K562 (cell line): ENCODE results near the gene ADAMTSL3.

Source experiments
- GATA2 ChIP-seq: sonication (generic); formaldehyde crosslinking; IDR thresholded peaks from 2 replicates; pipeline ENCODE4 v1.4.0; 2020; ENCODE audit warnings: mild to moderate bottlenecking, missing genetic modification reagents
- NCOA1 ChIP-seq: fragments of 450-650 bp; IDR thresholded peaks from 2 replicates; pipeline ENCODE4 v1.6.1; 2016; ENCODE audit warnings: low read depth
- POLR2A ChIP-seq: fragments of 450-650 bp; conservative IDR thresholded peaks from 2 replicates; pipeline ENCODE4 v1.6.1; 2016
- RFX5 ChIP-seq: IDR thresholded peaks from 2 replicates; pipeline ENCODE4 v1.6.1; 2011; ENCODE audit warnings: low read depth, mild to moderate bottlenecking, improper control_type of control experiment, low read length
- SOX6 ChIP-seq: fragments of 450-650 bp; IDR thresholded peaks from 2 replicates; pipeline ENCODE4 v1.6.1; 2014; ENCODE audit warnings: mild to moderate bottlenecking
- STAT6 ChIP-seq: sonication (generic); formaldehyde crosslinking; IDR thresholded peaks from 2 replicates; pipeline ENCODE4 v1.8.1; 2023; ENCODE audit warnings: mild to moderate bottlenecking, missing genetic modification reagents
- ZBTB40 ChIP-seq, 2 experiments: fragments of 450-650 bp in 1 of 2; sonication (generic) in 1 of 2; formaldehyde crosslinking in 1 of 2; IDR thresholded peaks; 2 replicates each; pipeline versions ENCODE4 v1.7.1 to v1.9.0; 2016 to 2022; ENCODE audit warnings: inconsistent platforms in 1 of 2, mild to moderate bottlenecking in 1 of 2, missing genetic modification reagents in 1 of 2
- ZNF407 ChIP-seq: fragments of 450-650 bp; IDR thresholded peaks from 2 replicates; pipeline ENCODE4 v1.6.1; 2016; ENCODE audit warnings: low read depth

- TF ChIP-seq ZNF407 (no peak), ZBTB40 (IDR thresholded peaks at IDR 0.05) (no peak), ZBTB40 (CRISPR knock-in tag; IDR thresholded peaks at IDR 0.05) (no peak), STAT6 (no peak), SOX6 (no peak), GATA2 (CRISPR knock-in tag) (no peak), NCOA1 (no peak), POLR2A (no peak), RFX5 (no peak)
Measured at GRCh38 chr15:84057714-84058331, 403.9 kb downstream of the ADAMTSL3 start.
